ENCODE measurements around the gene TMEM244.

DNA sequence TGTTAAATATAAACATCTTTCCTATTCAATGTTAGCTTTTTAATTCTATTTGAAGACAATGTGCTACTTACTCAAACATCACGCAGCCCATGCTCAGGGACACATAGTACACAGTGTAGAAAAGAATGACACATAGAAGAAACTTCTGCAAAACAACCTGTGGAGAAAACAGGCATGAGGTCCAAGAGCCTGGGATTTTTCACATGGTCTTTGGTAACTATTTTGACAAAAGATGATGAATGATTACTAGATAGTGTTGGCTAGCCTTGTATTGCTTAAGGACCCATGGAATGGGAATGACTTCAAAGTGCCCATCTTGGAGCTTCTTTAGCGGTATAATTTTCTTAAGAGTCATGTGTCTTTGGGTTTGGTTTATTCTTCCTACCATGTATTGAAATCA, 15.4 kb downstream of the TMEM244 start:
- TF ChIP-seq, protein P1, sequence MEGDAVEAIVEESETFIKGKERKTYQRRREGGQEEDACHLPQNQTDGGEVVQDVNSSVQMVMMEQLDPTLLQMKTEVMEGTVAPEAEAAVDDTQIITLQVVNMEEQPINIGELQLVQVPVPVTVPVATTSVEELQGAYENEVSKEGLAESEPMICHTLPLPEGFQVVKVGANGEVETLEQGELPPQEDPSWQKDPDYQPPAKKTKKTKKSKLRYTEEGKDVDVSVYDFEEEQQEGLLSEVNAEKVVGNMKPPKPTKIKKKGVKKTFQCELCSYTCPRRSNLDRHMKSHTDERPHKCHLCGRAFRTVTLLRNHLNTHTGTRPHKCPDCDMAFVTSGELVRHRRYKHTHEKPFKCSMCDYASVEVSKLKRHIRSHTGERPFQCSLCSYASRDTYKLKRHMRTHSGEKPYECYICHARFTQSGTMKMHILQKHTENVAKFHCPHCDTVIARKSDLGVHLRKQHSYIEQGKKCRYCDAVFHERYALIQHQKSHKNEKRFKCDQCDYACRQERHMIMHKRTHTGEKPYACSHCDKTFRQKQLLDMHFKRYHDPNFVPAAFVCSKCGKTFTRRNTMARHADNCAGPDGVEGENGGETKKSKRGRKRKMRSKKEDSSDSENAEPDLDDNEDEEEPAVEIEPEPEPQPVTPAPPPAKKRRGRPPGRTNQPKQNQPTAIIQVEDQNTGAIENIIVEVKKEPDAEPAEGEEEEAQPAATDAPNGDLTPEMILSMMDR (conservative IDR thresholded peaks at IDR 0.05; ENCODE audit: low read depth, low read length), result no peak
- TF ChIP-seq FOS (IDR thresholded peaks at IDR 0.05; ENCODE audit: low read depth, low read length) (no peak), RCOR1 (IDR thresholded peaks at IDR 0.05; ENCODE audit: insufficient replicate concordance, low read length) (no peak), POLR2A (IDR thresholded peaks at IDR 0.05; ENCODE audit: low read depth, low read length) (no peak), RAD21 (IDR thresholded peaks at IDR 0.05; ENCODE audit: low read length) (no peak)
- TF ChIP-seq, protein P2, sequence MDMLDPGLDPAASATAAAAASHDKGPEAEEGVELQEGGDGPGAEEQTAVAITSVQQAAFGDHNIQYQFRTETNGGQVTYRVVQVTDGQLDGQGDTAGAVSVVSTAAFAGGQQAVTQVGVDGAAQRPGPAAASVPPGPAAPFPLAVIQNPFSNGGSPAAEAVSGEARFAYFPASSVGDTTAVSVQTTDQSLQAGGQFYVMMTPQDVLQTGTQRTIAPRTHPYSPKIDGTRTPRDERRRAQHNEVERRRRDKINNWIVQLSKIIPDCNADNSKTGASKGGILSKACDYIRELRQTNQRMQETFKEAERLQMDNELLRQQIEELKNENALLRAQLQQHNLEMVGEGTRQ (IDR thresholded peaks at IDR 0.05; ENCODE audit: low read depth, low read length), result no peak

All from IMR-90 (cell line).